ENCODE measurements around the gene MAP2K7. TPM values are rescaled to one million over a fixed set of nuclear protein-coding genes. Genes with fewer than 3 reads are reported as not detected.

Gene MAP2K7
- total RNA-seq, 1 donor: 14.8 TPM

GRCh38 chr19:7930765-7931164 is 27.1 kb downstream of the MAP2K7 start:
- peak; percentile 58 for DNase-seq (ENCODE audit: insufficient read length, low spot score, missing footprints)
- Histone ChIP-seq H3K4me1 (ENCODE audit: insufficient read depth, low read length) (peaks cover 25% of the 10 kb centered on the region), H3K79me2 (ENCODE audit: insufficient read depth, low read length) (no peaks in the 10 kb centered on the region), H3K36me3 (ENCODE audit: insufficient read depth, low read length) (peaks cover 43% of the 10 kb centered on the region), H2AFZ (ENCODE audit: low read length) (no peak overlapping the region), H3K27me3 (ENCODE audit: insufficient read depth, low read length) (no peaks in the 10 kb centered on the region), H3K27ac (ENCODE audit: low read depth, low read length) (no peak overlapping the region), H4K20me1 (ENCODE audit: insufficient read depth, low read length) (no peaks in the 10 kb centered on the region), H3K4me2 (ENCODE audit: insufficient read depth, low read length) (no peak overlapping the region), H3K9me3 (ENCODE audit: low read depth, low read length) (no peaks in the 10 kb centered on the region), H3K4me3 (ENCODE audit: insufficient read depth, low read length) (no peak overlapping the region)
- TF ChIP-seq CTCF (IDR thresholded peaks at IDR 0.05; ENCODE audit: extremely low read depth, low read depth, low read length): no peak

- H3K4me2 ChIP-seq (ENCODE audit: insufficient read depth, low read length): no peak overlapping the region
- H4K20me1 ChIP-seq (ENCODE audit: insufficient read depth, low read length): no peaks in the 10 kb centered on the region
- no peak overlapping the region for H3K4me3 ChIP-seq (ENCODE audit: insufficient read depth, low read length)
- H3K79me2 ChIP-seq (ENCODE audit: insufficient read depth, low read length): no peaks in the 10 kb centered on the region
- peaks cover 47% of the 10 kb centered on the region for H3K36me3 ChIP-seq (ENCODE audit: insufficient read depth, low read length)
- no peak for TF ChIP-seq CTCF (IDR thresholded peaks at IDR 0.05; ENCODE audit: extremely low read depth, low read depth, low read length)
- no peak overlapping the region for H2AFZ ChIP-seq (ENCODE audit: low read length)
- peaks cover 22% of the 10 kb centered on the region for H3K4me1 ChIP-seq (ENCODE audit: insufficient read depth, low read length)
- no peak overlapping the region for H3K27ac ChIP-seq (ENCODE audit: low read depth, low read length)
- H3K27me3 ChIP-seq (ENCODE audit: insufficient read depth, low read length): no peaks in the 10 kb centered on the region
- DNase-seq (ENCODE audit: insufficient read length, low spot score, missing footprints): peak; percentile 65
- no peaks in the 10 kb centered on the region for H3K9me3 ChIP-seq (ENCODE audit: low read depth, low read length)
Observed at GRCh38 chr19:7931221-7932061, 27.8 kb downstream of the MAP2K7 start.

- Histone ChIP-seq H4K20me1 (ENCODE audit: insufficient read depth, low read length) (no peaks in the 10 kb centered on the region), H3K27me3 (ENCODE audit: insufficient read depth, low read length) (no peaks in the 10 kb centered on the region), H3K4me3 (ENCODE audit: insufficient read depth, low read length) (no peak overlapping the region), H3K79me2 (ENCODE audit: insufficient read depth, low read length) (peaks cover under 1% of the 10 kb centered on the region), H3K27ac (ENCODE audit: low read depth, low read length) (no peak overlapping the region), H3K36me3 (ENCODE audit: insufficient read depth, low read length) (peaks cover 48% of the 10 kb centered on the region), H3K9me3 (ENCODE audit: low read depth, low read length) (no peaks in the 10 kb centered on the region), H3K4me2 (ENCODE audit: insufficient read depth, low read length) (no peak overlapping the region), H2AFZ (ENCODE audit: low read length) (no peak overlapping the region), H3K4me1 (ENCODE audit: insufficient read depth, low read length) (peaks cover 20% of the 10 kb centered on the region)
- peak; percentile 48 for DNase-seq (ENCODE audit: insufficient read length, low spot score, missing footprints)
- TF ChIP-seq CTCF (IDR thresholded peaks at IDR 0.05; ENCODE audit: extremely low read depth, low read depth, low read length): no peak
Observed at GRCh38 chr19:7932276-7932929, 28.7 kb downstream of the MAP2K7 start.

- Histone ChIP-seq H4K20me1 (ENCODE audit: insufficient read depth, low read length) (no peaks in the 10 kb centered on the region), H3K4me2 (ENCODE audit: insufficient read depth, low read length) (no peak overlapping the region), H3K36me3 (ENCODE audit: insufficient read depth, low read length) (peaks cover 51% of the 10 kb centered on the region)
Observed at GRCh38 chr19:7932930-7933300, 29.2 kb downstream of the MAP2K7 start.

More at GRCh38 chr19:7932930-7933300, 29.2 kb downstream of the MAP2K7 start:
- H3K79me2 ChIP-seq (ENCODE audit: insufficient read depth, low read length): peaks cover 2% of the 10 kb centered on the region
- no peaks in the 10 kb centered on the region for H3K9me3 ChIP-seq (ENCODE audit: low read depth, low read length)
- no peak overlapping the region for H2AFZ ChIP-seq (ENCODE audit: low read length)
- no peak overlapping the region for H3K4me3 ChIP-seq (ENCODE audit: insufficient read depth, low read length)
- peaks cover 18% of the 10 kb centered on the region for H3K4me1 ChIP-seq (ENCODE audit: insufficient read depth, low read length)
- H3K27me3 ChIP-seq (ENCODE audit: insufficient read depth, low read length): no peaks in the 10 kb centered on the region
- peak; percentile 27 for DNase-seq (ENCODE audit: insufficient read length, low spot score, missing footprints)
- TF ChIP-seq CTCF (IDR thresholded peaks at IDR 0.05; ENCODE audit: extremely low read depth, low read depth, low read length): no peak
- no peak overlapping the region for H3K27ac ChIP-seq (ENCODE audit: low read depth, low read length)

Measured in osteoblast (primary cell).